HEK293 (cell line): ENCODE results near the gene CDHR5.

Experiments used
- CTCF ChIA-PET: fragments of 350-600 bp; formaldehyde crosslinking; extraction: SDS; loops from one replicate; lab custom pipeline; 2021; ENCODE audit warnings: antibody characterized with exemption; lab: Yijun Ruan, JAX
- POLR2A ChIA-PET: fragments of 300-600 bp; formaldehyde crosslinking; extraction: SDS; loops from one replicate; lab custom pipeline; 2020; ENCODE audit warnings: antibody characterized with exemption, inconsistent platforms; lab: Yijun Ruan, JAX
- H3K27ac ChIP-seq: fragments of 200-500 bp; sonication (Bioruptor generic); 2 replicates; pipeline ENCODE4 v1.5.1; 2014; ENCODE audit warnings: low read depth, low read length, control low read depth, inconsistent platforms; ENCODE audit errors: extremely low read depth
- H3K36me3 ChIP-seq, 2 experiments: fragments of 200-500 bp in 1 of 2; sonication (Bioruptor generic) in 1 of 2; 1 replicate in 1 of 2; 2 replicates in 1 of 2; pipeline ENCODE4 v1.5.1; 2014 to 2017; ENCODE audit warnings: inconsistent platforms in 2 of 2, low read length in 2 of 2; ENCODE audit not compliant: control insufficient read depth in 2 of 2, insufficient read depth in 1 of 2
- H3K4me1 ChIP-seq: fragments of 200-500 bp; sonication (Bioruptor generic); 2 replicates; pipeline ENCODE4 v1.5.1; 2014; ENCODE audit warnings: mild to moderate bottlenecking, low read length, inconsistent platforms; ENCODE audit not compliant: control insufficient read depth, insufficient read depth
- H3K4me3 ChIP-seq: 2 replicates; pipeline ENCODE4 v1.5.1; 2011; ENCODE audit warnings: low read depth, mild to moderate bottlenecking, control low read depth, low read length, moderate library complexity
- H3K9me3 ChIP-seq: fragments of 200-500 bp; sonication (Bioruptor generic); 2 replicates; pipeline ENCODE4 v1.5.1; 2014; ENCODE audit warnings: low read depth, low read length, inconsistent platforms; ENCODE audit not compliant: control insufficient read depth, insufficient read depth
- HIC1 ChIP-seq: fragments of 450-650 bp; formaldehyde crosslinking; IDR thresholded peaks from 2 replicates; pipeline ENCODE4 v1.5.1; 2016; ENCODE audit warnings: missing biosample characterization, missing genetic modification characterization
- KLF8 ChIP-seq: fragments of 450-650 bp; formaldehyde crosslinking; IDR thresholded peaks from 2 replicates; pipeline ENCODE4 v1.5.1; 2016; ENCODE audit warnings: missing biosample characterization, missing genetic modification characterization
- KLF9 ChIP-seq: fragments of 450-650 bp; formaldehyde crosslinking; IDR thresholded peaks from 2 replicates; pipeline ENCODE4 v1.5.1; 2016; ENCODE audit warnings: missing biosample characterization, missing genetic modification characterization, low read depth
- MZF1 ChIP-seq: fragments of 450-650 bp; formaldehyde crosslinking; IDR thresholded peaks from 2 replicates; pipeline ENCODE4 v1.5.1; 2017; ENCODE audit warnings: missing biosample characterization, missing genetic modification characterization, borderline replicate concordance
- TSHZ1 ChIP-seq: fragments of 450-650 bp; formaldehyde crosslinking; IDR thresholded peaks from 2 replicates; pipeline ENCODE4 v1.5.1; 2016; ENCODE audit warnings: missing biosample characterization, missing genetic modification characterization, borderline replicate concordance
- ZBTB21 ChIP-seq: fragments of 450-650 bp; formaldehyde crosslinking; IDR thresholded peaks from 2 replicates; pipeline ENCODE4 v1.5.1; 2017; ENCODE audit warnings: missing biosample characterization, missing genetic modification characterization
- ZNF184 ChIP-seq: fragments of 450-650 bp; IDR thresholded peaks from 2 replicates; pipeline ENCODE4 v1.5.1; 2018; ENCODE audit warnings: missing biosample characterization, mild to moderate bottlenecking, missing genetic modification characterization
- ZNF488 ChIP-seq: fragments of 450-650 bp; formaldehyde crosslinking; IDR thresholded peaks from 2 replicates; pipeline ENCODE4 v1.5.1; 2016; ENCODE audit warnings: missing biosample characterization, missing genetic modification characterization
- ZNF548 ChIP-seq: fragments of 450-650 bp; formaldehyde crosslinking; IDR thresholded peaks from 2 replicates; pipeline ENCODE4 v1.5.1; 2016; ENCODE audit warnings: missing biosample characterization, missing genetic modification characterization
- ZNF600 ChIP-seq: fragments of 450-650 bp; formaldehyde crosslinking; IDR thresholded peaks from 2 replicates; pipeline ENCODE4 v1.5.1; 2016; ENCODE audit warnings: missing biosample characterization, missing genetic modification characterization
- ZNF660 ChIP-seq: fragments of 450-650 bp; IDR thresholded peaks from 2 replicates; pipeline ENCODE4 v1.5.1; 2018; ENCODE audit warnings: missing biosample characterization, mild to moderate bottlenecking, missing genetic modification characterization
- ZNF792 ChIP-seq: fragments of 450-650 bp; formaldehyde crosslinking; IDR thresholded peaks from 2 replicates; pipeline ENCODE4 v1.5.1; 2016; ENCODE audit warnings: missing biosample characterization, missing genetic modification characterization
- TF ChIP-seq, protein P1 (sequence below): fragments of 450-650 bp; formaldehyde crosslinking; conservative IDR thresholded peaks from 2 replicates; pipeline ENCODE4 v1.5.1; 2016; ENCODE audit warnings: low read depth, missing biosample characterization, missing genetic modification characterization
- TF ChIP-seq, protein P2 (sequence below): fragments of 450-650 bp; formaldehyde crosslinking; IDR thresholded peaks from 2 replicates; pipeline ENCODE4 v1.5.1; 2016; ENCODE audit warnings: missing biosample characterization, missing genetic modification characterization

CDHR5 gene

DNA sequence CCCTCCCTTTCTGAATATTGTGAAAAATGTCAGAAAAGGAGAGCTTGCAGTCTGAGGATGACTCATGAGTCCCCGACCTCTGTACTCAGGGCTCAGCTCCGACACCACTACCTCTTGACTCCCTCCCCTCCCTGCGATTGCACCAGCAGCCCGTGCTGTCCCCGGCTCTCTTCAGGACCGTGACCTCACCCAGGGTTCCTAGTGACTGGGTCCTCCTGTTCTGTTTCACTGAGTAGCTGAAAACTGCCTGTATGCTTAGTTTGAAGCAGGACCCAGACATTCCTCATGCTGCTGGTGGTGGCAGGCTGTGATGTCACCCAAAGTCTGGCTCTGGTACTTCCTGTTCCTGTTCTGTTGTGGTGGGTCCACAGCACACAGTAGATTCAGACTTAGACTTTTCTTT is 36.8 kb downstream of the CDHR5 start (continued):
- TF ChIP-seq ZNF792 (tag by site-specific recombination) = no peak
- TF ChIP-seq ZNF184 (tag by site-specific recombination) = no peak
- TF ChIP-seq ZNF488 (tag by site-specific recombination) = no peak
- TF ChIP-seq, all 188 proteins: peak for 3

- Histone ChIP-seq H3K9me3 (no peaks in the 10 kb centered on the region), H3K36me3 (peaks cover 18 to 90% of the 10 kb centered on the region in 2 experiments; a peak in 2 of 3 replicates), H3K4me1 (no peaks in the 10 kb centered on the region), H3K4me3 (no peak overlapping the region), H3K27ac (no peak overlapping the region)
- no peak for TF ChIP-seq HIC1 (tag by site-specific recombination)
- no peak for TF ChIP-seq KLF9
- TF ChIP-seq ZNF660 (tag by site-specific recombination) = no peak
- ChIA-PET POLR2A (interaction anchor here (2.5 kb wide), 1 partner anchor 12 kb away, joined by 10 read pairs; the partner anchor contains the start of gene PHRF1), CTCF (interaction anchor here (0.7 kb wide), 2 partner anchors 11 to 52 kb away, joined by 3 to 4 read pairs; no protein-coding TSS in a partner anchor)
Measured at GRCh38 chr11:587546-587945, 37.2 kb downstream of the CDHR5 start.

- Histone ChIP-seq H3K9me3 (no peaks in the 10 kb centered on the region), H3K4me3 (no peak overlapping the region), H3K4me1 (no peaks in the 10 kb centered on the region), H3K36me3 (peaks cover 14 to 91% of the 10 kb centered on the region in 2 experiments; a peak in 2 of 3 replicates), H3K27ac (no peak overlapping the region)
- ChIA-PET POLR2A (no interaction called here), CTCF (no interaction called here)
- TF ChIP-seq, protein P1, sequence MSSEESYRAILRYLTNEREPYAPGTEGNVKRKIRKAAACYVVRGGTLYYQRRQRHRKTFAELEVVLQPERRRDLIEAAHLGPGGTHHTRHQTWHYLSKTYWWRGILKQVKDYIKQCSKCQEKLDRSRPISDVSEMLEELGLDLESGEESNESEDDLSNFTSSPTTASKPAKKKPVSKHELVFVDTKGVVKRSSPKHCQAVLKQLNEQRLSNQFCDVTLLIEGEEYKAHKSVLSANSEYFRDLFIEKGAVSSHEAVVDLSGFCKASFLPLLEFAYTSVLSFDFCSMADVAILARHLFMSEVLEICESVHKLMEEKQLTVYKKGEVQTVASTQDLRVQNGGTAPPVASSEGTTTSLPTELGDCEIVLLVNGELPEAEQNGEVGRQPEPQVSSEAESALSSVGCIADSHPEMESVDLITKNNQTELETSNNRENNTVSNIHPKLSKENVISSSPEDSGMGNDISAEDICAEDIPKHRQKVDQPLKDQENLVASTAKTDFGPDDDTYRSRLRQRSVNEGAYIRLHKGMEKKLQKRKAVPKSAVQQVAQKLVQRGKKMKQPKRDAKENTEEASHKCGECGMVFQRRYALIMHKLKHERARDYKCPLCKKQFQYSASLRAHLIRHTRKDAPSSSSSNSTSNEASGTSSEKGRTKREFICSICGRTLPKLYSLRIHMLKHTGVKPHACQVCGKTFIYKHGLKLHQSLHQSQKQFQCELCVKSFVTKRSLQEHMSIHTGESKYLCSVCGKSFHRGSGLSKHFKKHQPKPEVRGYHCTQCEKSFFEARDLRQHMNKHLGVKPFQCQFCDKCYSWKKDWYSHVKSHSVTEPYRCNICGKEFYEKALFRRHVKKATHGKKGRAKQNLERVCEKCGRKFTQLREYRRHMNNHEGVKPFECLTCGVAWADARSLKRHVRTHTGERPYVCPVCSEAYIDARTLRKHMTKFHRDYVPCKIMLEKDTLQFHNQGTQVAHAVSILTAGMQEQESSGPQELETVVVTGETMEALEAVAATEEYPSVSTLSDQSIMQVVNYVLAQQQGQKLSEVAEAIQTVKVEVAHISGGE (tag by site-specific recombination) = no peak
- TF ChIP-seq ZNF600 (tag by site-specific recombination) = 0 out of 2 replicates have a peak, but pooled peaks have one; percentile 23
Measured at GRCh38 chr11:586376-587316, 38.1 kb downstream of the CDHR5 start.

DNA sequence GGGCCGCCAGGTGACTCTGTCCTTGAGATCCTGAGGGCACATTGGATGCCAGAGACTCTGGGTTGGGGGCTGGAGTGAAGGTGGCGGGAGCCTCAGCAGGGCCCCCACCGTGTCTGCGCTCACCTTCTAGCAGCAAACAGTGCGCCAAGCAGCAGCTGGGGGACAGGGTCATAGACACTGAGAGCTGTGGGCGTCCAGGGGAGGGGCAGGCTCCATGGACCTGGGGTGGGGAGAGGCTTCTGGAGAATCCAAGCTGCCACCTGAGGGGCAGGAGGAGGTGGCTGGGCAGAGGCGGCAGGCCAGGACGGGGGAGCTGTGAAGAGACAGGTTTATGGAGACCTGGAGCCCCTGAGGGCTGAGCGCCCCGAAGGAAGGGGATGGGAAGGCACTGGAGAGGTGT is 40.5 kb downstream of the CDHR5 start:
- H3K27ac ChIP-seq = no peak overlapping the region
- H3K4me3 ChIP-seq = no peak overlapping the region
- peaks cover 12 to 84% of the 10 kb centered on the region in 2 experiments; a peak in 2 of 3 replicates for H3K36me3 ChIP-seq
- ChIA-PET POLR2A (no interaction called here), CTCF (no interaction called here)
- H3K9me3 ChIP-seq = no peaks in the 10 kb centered on the region
- no peaks in the 10 kb centered on the region for H3K4me1 ChIP-seq
- TF ChIP-seq ZNF548 = no peak
- TF ChIP-seq, protein P2, sequence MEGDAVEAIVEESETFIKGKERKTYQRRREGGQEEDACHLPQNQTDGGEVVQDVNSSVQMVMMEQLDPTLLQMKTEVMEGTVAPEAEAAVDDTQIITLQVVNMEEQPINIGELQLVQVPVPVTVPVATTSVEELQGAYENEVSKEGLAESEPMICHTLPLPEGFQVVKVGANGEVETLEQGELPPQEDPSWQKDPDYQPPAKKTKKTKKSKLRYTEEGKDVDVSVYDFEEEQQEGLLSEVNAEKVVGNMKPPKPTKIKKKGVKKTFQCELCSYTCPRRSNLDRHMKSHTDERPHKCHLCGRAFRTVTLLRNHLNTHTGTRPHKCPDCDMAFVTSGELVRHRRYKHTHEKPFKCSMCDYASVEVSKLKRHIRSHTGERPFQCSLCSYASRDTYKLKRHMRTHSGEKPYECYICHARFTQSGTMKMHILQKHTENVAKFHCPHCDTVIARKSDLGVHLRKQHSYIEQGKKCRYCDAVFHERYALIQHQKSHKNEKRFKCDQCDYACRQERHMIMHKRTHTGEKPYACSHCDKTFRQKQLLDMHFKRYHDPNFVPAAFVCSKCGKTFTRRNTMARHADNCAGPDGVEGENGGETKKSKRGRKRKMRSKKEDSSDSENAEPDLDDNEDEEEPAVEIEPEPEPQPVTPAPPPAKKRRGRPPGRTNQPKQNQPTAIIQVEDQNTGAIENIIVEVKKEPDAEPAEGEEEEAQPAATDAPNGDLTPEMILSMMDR = no peak
- no peak for TF ChIP-seq KLF8 (tag by site-specific recombination)
- no peak for TF ChIP-seq MZF1
- no peak for TF ChIP-seq ZBTB21 (tag by site-specific recombination)
- no peak for TF ChIP-seq TSHZ1 (tag by site-specific recombination)
- no peak for TF ChIP-seq ZNF488 (tag by site-specific recombination)
